Stimulated activated CD4-positive, alpha-beta T cell treated with anti-CD3 and anti-CD28 coated beads, Interleukin-1b, Interleukin-23, amount 100 ng/mL, for 24 hours (primary cell): Measurements from ENCODE around the gene MECP2.

Source experiments
- DNase-seq, 4 experiments: peaks; one replicate each; pipeline ENCODE4 v3.0.0-alpha.2; 2020; ENCODE audit warnings: low read depth in 4 of 4, low spot score in 1 of 4

Gene MECP2

DNA sequence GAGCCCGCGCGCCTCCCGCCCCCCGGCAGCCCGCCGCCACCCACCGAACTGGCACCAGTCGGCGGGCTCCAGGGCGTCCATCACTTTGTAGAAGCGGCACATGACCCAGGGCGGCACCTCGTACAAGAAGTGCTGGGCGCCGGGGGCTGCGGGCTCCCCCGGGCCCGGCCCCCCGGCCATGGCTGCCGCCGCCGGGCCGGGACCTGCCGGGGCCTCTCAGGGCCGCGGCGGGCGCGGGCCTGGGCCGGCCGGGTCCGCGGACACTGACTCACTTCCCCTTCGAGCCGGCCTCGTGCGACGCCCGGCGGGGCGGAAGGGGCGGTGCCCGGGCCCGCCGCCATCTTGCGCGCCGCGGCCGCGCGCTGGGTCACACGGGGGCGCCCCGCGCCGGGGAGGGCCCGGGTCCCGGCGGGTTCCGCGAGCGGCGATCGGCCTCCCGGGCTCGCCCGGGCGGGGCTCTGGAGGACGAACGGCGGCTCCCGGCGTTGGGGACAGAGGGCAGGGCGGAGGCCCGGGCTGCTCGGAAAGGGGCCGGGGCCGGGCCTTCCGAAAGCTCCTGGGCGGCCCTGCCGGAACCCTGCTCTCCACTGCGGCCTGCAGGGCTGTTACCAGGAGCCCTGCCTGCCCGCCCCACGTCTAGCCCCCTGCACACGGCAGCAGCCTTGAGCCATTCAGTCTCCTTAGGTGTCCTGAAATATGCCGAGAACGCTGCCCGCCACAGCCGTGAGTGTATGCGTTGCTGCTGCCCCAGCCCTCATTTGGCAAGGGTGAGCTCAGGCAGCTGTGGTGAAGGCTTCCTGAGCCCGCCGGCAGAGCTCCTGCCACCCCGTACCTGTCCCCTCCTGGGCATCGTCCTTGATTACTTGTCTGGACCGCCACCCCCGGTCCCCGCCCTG, 77.6 kb downstream of the MECP2 start, which contains the start of gene IRAK1:
Gene IRAK1, minus strand, starts transcription at position 270 of the 896 bp plus-strand sequence. Its CDS starts 90 bp downstream, at position 180.
- DNase-seq = peak in 3 of 4 experiments; percentile 37 to 40 (median 38)

DNA sequence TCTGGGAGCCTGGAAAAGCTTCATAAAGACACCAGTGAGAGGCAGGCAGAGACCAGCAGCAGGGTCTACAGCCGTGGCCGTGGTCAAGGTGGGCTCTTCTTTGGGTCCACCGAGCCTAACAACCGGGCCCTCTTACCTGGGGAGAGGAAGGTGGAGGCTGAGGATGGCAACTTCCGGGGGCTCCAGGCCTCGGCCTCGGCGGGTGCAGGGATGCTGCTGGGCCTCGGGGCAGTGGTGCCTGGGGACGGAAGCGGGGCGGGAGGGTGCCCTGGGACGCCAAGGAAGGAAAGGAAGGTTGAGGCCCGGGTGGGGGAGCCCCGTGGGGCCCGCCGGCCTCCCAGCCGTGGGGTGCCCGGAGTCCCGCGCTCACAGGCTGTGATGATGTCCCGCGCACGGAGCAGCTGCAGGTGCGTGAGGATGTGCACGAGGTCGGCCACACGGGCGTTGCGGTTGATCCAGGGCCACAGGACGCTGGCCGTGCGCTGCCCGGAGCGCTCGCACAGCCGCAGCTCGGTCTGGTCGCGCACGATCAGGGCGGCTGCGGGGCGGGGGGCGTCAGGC, 78.4 kb downstream of the MECP2 start:
- no peak for DNase-seq

- DNase-seq = no peak
Measured at GRCh38 chrX:154018518-154019060, 78.9 kb downstream of the MECP2 start.

DNA sequence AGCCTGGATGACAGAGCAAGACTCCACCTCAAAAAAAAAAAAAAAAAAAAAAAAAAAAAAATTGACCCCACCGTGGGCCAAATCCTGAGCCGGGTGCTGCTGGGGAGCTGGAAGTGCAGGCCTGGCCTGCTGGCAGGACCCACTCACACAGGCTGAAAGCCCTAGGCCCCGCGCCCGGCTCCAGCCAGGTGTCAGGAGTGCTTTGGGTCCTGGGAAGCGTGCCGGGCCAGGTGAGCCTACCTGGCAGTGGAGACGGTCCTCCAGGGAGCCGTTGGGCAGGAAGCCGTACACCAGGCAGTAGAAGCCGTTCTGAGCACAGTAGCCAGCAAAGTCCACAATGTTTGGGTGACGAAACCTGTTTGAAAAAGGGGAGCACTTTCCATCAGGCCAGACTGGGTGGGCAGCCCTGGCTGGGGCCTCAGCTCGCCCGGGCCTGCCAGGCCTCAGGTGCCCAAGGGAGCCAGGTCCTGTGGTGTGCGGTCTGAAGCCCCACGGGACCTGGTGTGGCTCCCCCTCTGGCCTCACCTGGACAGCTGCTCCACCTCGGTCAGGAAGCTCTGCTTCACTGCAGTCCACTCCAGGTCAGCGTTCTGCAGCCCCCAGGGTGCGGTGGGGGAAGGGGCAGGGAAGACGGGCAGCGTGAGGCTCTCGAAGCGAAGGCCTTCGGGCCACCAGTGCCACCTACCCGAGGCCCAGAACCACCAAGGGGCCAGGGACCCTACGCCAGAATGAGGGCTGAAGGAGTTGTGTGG, 79.6 kb downstream of the MECP2 start:
- no peak for DNase-seq

GRCh38 chrX:154016366-154017076, 81.0 kb downstream of the MECP2 start:
- DNase-seq = no peak

- DNase-seq = no peak
Measured at GRCh38 chrX:154015581-154016264, 81.8 kb downstream of the MECP2 start.

DNA sequence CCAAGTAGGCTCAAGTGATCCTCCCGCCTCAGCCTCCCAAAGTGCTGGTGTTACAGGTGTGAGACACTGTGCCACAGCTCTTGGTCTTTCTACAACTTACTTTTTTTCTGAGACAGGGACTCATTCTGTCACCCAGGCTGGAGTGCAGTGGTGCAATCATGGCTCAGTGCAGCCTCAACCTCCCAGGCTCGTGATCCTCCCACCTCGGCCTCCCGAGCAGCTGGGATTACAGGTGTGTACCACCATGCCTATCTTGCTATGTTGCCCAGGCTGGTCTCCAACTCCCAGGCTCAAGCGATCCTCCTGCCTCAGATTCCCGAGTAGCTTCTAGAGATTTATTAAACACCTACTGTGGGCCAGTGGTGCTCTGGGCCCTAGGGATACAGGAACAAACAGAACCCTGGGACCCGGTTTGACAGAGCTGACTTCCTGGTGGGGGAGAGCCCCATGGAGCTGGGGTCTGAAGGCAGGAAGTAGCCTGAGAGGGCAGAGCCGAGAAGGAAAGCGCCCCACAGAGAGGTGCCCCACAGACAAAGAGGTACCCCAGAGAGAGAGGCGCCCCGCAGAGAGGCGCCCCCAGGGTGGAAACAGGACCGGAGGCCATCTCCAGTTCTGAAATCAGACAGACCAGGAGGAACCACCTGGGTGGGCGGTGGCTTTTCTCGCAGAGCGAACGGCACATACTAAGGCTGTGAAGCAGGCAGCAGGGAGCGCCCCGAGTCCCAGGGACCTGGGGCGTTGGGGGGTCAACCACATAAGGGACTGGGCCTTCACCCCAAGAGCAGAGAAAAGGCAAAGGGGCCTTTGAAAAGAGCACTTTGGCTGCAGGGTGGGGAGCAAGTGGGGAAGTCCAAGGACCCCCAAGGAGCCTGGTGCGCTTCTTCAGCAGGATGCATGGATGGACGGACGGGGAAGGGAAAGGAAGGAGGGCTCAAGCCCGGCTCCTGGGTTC, 82.8 kb downstream of the MECP2 start:
- no peak for DNase-seq

- no peak for DNase-seq
Measured at GRCh38 chrX:154013614-154014360, 83.7 kb downstream of the MECP2 start.

- no peak for DNase-seq
Measured at GRCh38 chrX:154013001-154013421, 84.5 kb downstream of the MECP2 start.

GRCh38 chrX:154012336-154012991, 85.1 kb downstream of the MECP2 start:
- DNase-seq = no peak

GRCh38 chrX:154011376-154012335, 85.9 kb downstream of the MECP2 start:
- DNase-seq = no peak

- DNase-seq = no peak
Measured at GRCh38 chrX:154010330-154011087, 87.0 kb downstream of the MECP2 start.

- DNase-seq = no peak
Measured at GRCh38 chrX:154008521-154008920, 89.0 kb downstream of the MECP2 start.

- DNase-seq = no peak
Measured at GRCh38 chrX:154006947-154007346, 90.6 kb downstream of the MECP2 start.

- DNase-seq = no peak
Measured at GRCh38 chrX:154004315-154004714, 93.2 kb downstream of the MECP2 start.

DNA sequence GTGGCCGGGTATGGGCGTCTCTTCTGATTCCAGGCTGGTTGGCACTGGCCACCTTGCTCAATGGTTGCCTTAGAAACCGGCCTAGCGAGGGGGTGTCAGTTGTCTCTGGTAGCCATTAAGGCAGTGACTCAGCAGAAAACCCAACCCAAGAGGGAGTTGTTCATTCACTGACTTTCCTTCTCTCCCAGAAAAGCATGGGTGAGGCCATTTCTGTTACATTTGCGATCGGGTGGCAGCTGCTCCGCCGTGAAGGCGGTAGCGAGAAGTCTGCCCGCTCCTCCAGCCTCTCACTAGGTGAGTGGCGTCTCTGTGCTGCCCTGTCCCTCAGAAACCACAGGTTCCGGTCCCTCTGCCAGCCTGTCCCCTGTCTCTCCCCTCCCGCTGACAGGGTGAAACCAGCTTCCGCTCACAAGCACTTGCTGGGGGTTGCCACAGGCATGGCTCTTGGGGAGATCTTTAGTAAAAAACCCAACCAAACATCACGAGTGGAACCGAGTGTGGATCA, 95.2 kb downstream of the MECP2 start:
- DNase-seq = no peak
